Activated CD8-positive, alpha-beta memory T cell treated with anti-CD3 and anti-CD28 coated beads for 4 hours (primary cell): Measurements from ENCODE around the gene NFAT5.
"Not testable (repeated sequence)": the region's sequence is repeated elsewhere in the genome, so short reads cannot be mapped to it uniquely, and the experiment has no call there.

Experiments
- DNase-seq, 2 donors: peaks; one replicate each; pipeline ENCODE4 v3.0.0-alpha.2; 2020; ENCODE audit warnings: low read depth in 2 of 2

The NFAT5 gene

GRCh38 chr16:69637206-69637865 is 71.6 kb downstream of the NFAT5 start:
- not testable (repeated sequence) for DNase-seq

DNA sequence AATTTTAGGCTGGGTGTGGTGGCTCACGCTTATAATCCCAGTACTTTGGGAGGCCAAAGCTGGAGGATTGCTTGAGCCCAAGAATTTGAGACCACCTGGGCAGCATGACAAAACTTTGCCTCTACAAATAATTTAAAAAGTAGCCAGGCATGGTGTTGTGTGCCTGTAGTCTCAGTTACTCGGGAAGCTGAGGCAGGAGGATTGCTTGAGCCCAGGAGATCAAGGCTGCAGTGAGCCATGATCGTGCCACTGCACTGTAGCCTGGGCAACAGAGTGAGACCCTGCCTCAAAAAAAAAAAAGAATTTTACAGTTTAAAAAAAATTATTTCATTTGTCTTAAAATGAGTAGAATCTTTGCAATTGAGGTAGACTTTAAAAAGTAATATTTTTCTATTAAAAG is 78.2 kb downstream of the NFAT5 start:
- not testable (repeated sequence) for DNase-seq

GRCh38 chr16:69644790-69645189 is 79.0 kb downstream of the NFAT5 start:
- no peak for DNase-seq

- no peak for DNase-seq
Measured at GRCh38 chr16:69647020-69647419, 81.3 kb downstream of the NFAT5 start.

DNA sequence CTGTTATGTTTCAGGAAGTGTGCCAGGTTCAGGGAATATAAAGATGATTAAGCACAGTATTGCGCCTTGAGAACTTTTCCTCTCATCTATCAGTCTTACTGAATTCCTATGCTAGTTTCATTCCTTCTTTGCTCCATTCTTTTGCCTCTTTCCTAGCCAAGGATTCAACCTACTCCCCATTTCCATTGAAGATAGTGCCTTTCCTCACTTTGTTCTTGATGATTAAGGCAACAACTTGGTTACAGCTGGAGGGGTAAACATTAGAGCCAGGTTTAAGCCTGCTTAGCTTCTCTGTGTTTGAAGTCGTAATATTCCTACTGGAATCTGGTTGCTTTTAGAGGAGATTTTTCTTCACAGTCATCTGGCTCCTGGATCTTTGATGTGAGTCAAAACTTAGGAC is 85.5 kb downstream of the NFAT5 start:
- no peak for DNase-seq

GRCh38 chr16:69654280-69654931 is 88.6 kb downstream of the NFAT5 start:
- no peak for DNase-seq

- DNase-seq: no peak
Measured at GRCh38 chr16:69660166-69660565, 94.4 kb downstream of the NFAT5 start.

GRCh38 chr16:69662901-69663300 is 97.1 kb downstream of the NFAT5 start:
- DNase-seq: no peak

- no peak for DNase-seq
Measured at GRCh38 chr16:69663846-69664245, 98.1 kb downstream of the NFAT5 start.

DNA sequence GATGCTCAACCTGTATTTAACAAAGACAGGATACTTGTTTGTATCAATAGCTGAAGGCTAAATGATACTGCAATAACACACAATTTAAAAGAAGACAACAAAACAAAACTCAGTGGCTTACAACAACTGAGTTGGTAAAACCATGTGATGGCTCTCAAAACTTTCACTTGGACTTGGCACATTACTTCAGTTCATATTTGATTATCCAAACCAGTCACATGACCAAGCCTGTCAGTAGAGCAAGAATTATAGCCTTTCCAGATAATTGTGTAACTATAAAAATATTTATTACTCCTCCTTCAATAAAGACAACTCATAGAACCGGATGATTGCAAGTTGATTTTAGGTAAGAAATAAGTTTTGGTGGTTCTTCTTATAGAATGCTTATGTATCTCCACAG is 103.8 kb downstream of the NFAT5 start:
- DNase-seq: no peak

- no peak for DNase-seq
Measured at GRCh38 chr16:69672315-69672997, 106.7 kb downstream of the NFAT5 start.

- DNase-seq: no peak
Measured at GRCh38 chr16:69672998-69673713, 107.4 kb downstream of the NFAT5 start.

DNA sequence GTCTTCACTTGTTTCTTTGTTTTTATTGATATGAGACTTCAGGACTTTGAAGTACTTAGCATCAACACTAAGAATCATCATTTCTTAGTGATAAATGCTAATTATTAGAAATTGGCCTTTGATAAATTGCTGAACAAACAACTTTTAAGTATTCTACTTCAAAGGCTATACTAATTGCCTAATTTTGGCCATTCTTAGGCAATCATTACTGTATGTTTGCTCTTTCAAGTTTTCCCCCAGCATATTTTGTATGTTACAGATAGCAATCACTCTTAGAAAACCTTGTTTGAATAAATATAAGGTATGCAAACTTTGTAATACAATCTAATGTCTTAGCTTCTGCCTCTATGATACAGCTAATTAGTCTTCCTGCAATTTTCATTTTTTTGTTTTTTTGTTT is 114.6 kb downstream of the NFAT5 start:
- no peak for DNase-seq

GRCh38 chr16:69688589-69688988 is 122.8 kb downstream of the NFAT5 start:
- no peak for DNase-seq

DNA sequence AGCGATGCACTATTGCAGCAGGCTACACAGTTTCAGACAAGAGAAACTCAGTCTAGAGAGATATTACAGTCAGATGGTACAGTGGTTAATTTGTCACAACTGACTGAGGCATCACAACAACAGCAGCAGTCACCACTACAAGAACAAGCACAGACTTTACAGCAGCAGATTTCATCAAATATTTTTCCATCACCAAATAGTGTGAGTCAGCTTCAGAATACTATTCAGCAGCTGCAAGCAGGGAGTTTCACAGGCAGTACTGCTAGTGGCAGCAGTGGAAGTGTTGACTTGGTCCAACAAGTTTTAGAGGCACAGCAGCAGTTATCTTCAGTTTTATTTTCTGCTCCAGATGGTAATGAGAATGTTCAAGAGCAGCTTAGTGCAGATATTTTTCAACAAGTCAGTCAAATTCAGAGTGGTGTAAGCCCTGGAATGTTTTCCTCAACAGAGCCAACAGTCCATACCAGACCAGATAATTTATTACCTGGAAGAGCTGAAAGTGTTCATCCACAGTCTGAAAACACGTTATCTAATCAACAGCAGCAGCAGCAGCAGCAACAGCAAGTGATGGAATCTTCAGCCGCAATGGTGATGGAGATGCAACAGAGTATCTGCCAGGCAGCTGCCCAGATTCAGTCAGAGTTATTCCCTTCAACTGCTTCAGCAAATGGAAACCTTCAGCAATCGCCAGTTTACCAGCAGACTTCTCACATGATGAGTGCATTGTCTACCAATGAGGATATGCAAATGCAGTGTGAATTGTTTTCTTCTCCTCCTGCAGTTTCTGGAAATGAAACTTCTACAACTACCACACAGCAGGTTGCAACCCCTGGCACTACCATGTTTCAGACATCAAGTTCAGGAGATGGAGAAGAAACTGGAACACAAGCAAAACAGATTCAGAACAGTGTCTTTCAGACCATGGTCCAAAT is 126.5 kb downstream of the NFAT5 start:
- no peak for DNase-seq

GRCh38 chr16:69693916-69694315 is 128.2 kb downstream of the NFAT5 start:
- DNase-seq: no peak

GRCh38 chr16:69698404-69698803 is 132.6 kb downstream of the NFAT5 start:
- no peak for DNase-seq

GRCh38 chr16:69699915-69700314 is 134.1 kb downstream of the NFAT5 start:
- no peak for DNase-seq

- no peak for DNase-seq
Measured at GRCh38 chr16:69701452-69701851, 135.7 kb downstream of the NFAT5 start.

GRCh38 chr16:69701866-69702265 is 136.1 kb downstream of the NFAT5 start:
- DNase-seq: no peak

GRCh38 chr16:69703638-69704037 is 137.9 kb downstream of the NFAT5 start:
- no peak for DNase-seq
